ENCODE measurements around the gene UNC93A. TPM values are rescaled to one million over a fixed set of nuclear protein-coding genes. Genes with fewer than 3 reads are reported as not detected.
"Not testable (repeated sequence)": the region's sequence is repeated elsewhere in the genome, so short reads cannot be mapped to it uniquely, and the experiment has no call there.

Gene UNC93A
- total and polyA plus RNA-seq, 7 donors = 0.45 TPM; not detected in 6

GRCh38 chr6:167317172-167317571, 26.1 kb downstream of the UNC93A start:
- H3K4me3 ChIP-seq = no peak overlapping the region
- TF ChIP-seq, protein P1, sequence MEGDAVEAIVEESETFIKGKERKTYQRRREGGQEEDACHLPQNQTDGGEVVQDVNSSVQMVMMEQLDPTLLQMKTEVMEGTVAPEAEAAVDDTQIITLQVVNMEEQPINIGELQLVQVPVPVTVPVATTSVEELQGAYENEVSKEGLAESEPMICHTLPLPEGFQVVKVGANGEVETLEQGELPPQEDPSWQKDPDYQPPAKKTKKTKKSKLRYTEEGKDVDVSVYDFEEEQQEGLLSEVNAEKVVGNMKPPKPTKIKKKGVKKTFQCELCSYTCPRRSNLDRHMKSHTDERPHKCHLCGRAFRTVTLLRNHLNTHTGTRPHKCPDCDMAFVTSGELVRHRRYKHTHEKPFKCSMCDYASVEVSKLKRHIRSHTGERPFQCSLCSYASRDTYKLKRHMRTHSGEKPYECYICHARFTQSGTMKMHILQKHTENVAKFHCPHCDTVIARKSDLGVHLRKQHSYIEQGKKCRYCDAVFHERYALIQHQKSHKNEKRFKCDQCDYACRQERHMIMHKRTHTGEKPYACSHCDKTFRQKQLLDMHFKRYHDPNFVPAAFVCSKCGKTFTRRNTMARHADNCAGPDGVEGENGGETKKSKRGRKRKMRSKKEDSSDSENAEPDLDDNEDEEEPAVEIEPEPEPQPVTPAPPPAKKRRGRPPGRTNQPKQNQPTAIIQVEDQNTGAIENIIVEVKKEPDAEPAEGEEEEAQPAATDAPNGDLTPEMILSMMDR (IDR thresholded peaks at IDR 0.05) = no peak
- no peak for TF ChIP-seq POLR2AphosphoS5 (IDR thresholded peaks at IDR 0.05)
- no peak for TF ChIP-seq POLR2A (IDR thresholded peaks at IDR 0.05)
- TF ChIP-seq EP300 (IDR thresholded peaks at IDR 0.05) = no peak
- intact Hi-C loops (cut with DNase I) = no loop called here
- no peaks in the 10 kb centered on the region for H3K36me3 ChIP-seq
- H3K27ac ChIP-seq = no peak overlapping the region
- H3K27me3 ChIP-seq = no peaks in the 10 kb centered on the region
- WGBS, 2 donors = 84 to 90% methylated on average over 9 of the region's 9 CpGs
- H3K4me1 ChIP-seq = peaks cover 0 to 3% (median 0%) of the 10 kb centered on the region in 4 donors
- DNase-seq = no peak
- no peaks in the 10 kb centered on the region for H3K9me3 ChIP-seq

- H3K4me1 ChIP-seq; H3K27ac ChIP-seq; DNase-seq; H3K36me3 ChIP-seq; H3K4me3 ChIP-seq; H3K27me3 ChIP-seq; intact Hi-C loops (cut with DNase I); H3K9me3 ChIP-seq: not testable (repeated sequence)
- WGBS, 2 donors = 90 to 95% methylated on average over 10 of the region's 10 CpGs
Observed at GRCh38 chr6:167318354-167318753, 27.2 kb downstream of the UNC93A start.

GRCh38 chr6:167318856-167319255, 27.7 kb downstream of the UNC93A start:
- H3K27ac ChIP-seq = peak overlapping the region in 2 of 4 donors; percentile 31 to 49
- H3K9me3 ChIP-seq; H3K36me3 ChIP-seq; H3K4me3 ChIP-seq; H3K4me1 ChIP-seq; DNase-seq; H3K27me3 ChIP-seq; intact Hi-C loops (cut with DNase I): not testable (repeated sequence)
- 75 to 88% methylated on average over 10 of the region's 10 CpGs for WGBS, 2 donors

DNA sequence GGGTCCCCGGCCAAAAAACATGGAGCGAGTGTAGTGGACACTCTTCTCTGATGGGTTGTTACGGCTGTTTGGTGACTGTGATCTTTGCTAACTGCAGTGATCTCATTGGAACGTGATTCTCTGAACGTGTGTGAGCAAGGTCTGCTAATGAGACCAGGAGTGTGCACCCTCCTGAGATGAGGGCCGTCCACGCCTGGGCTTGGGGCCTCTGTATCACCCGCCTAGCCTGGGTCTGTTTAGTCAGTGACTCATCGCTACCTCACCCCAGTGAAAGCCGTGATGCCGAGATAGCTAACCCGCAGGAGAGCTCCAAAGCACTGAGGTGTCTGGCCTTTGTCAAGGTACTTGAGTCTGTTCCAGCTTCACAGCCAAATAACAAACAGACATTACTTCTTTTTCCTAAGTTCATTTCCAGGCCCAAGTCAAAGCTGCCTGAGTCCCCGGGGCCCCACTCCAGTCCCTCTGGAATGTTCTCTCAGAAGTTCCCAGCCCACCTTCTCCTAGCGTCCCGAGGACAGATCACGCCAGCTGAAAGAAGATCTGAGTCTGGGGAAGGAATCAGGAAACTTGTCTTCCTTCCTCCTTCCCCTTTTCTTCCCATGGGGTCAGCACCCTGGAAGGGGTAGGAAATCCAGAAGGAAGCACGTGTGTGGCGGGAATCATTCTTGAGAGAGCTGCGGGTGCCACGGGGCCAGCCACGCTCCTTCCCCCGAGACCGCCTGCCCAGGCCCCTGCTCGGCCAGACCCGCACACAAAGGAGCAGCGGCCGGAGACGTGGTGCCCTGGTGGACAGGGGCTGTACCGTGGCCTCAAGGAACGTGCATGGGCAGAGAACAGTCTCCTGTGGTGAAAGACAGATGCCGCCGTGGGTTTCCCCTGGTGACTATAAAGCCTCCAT, 29.0 kb downstream of the UNC93A start:
- intact Hi-C loops (cut with DNase I); H3K9me3 ChIP-seq; H3K4me1 ChIP-seq; H3K36me3 ChIP-seq; DNase-seq; H3K4me3 ChIP-seq; H3K27me3 ChIP-seq: not testable (repeated sequence)
- WGBS, 2 donors = 68 to 81% methylated on average over 31 to 32 of the region's 32 CpGs
- peak overlapping the region in 1 of 4 donors; percentile 79 for H3K27ac ChIP-seq

DNA sequence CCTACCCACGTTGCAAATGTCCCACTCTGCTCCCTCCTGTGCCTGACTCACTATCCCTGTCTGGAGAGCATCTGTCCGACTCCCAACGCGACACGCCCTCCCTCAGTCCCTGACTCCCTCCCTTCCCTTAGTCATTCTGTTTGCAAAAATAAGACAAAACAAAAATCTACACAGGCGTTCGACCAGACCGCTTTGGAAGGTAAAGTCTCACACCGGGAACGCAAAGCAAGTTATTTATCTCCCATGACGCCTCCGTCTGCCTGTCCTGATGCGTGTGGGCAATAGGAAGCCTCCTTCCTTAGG, 29.6 kb downstream of the UNC93A start:
- WGBS, 2 donors = 78 to 83% methylated on average over 13 of the region's 13 CpGs
- H3K4me3 ChIP-seq; H3K4me1 ChIP-seq; H3K36me3 ChIP-seq; DNase-seq; intact Hi-C loops (cut with DNase I); H3K27me3 ChIP-seq; H3K9me3 ChIP-seq: not testable (repeated sequence)
- H3K27ac ChIP-seq = peak overlapping the region in 1 of 4 donors; percentile 79

GRCh38 chr6:167321185-167321584, 30.1 kb downstream of the UNC93A start:
- H3K36me3 ChIP-seq; DNase-seq; H3K4me1 ChIP-seq; H3K4me3 ChIP-seq; intact Hi-C loops (cut with DNase I); H3K27me3 ChIP-seq; H3K9me3 ChIP-seq: not testable (repeated sequence)
- H3K27ac ChIP-seq = peak overlapping the region in 1 of 4 donors; percentile 79
- WGBS, 2 donors = 77 to 82% methylated on average over 9 of the region's 9 CpGs

DNA sequence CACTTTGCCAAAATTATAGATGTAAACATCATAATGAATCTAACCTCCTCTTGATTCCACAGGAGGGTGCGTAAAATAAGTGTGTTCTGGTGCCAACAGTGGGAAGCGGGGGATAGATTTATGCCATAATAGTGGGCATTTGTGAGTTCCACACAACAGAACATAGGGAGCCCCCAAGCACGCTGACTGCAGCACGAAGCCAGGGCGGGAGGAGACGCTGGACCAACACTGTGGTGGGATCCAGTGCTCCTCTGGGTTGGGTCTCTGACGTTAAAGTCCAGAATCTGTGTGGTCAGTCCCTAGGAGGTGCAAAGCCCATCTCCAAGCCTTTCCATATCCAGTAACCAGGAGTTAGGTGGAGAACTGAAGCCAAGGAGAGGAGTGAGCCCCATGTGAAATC, 32.0 kb downstream of the UNC93A start:
- no peaks in the 10 kb centered on the region for H3K9me3 ChIP-seq
- 86 to 87% methylated on average over 7 of the region's 7 CpGs for WGBS, 2 donors
- intact Hi-C loops (cut with DNase I) = no loop called here
- H3K27me3 ChIP-seq = no peaks in the 10 kb centered on the region
- H3K4me3 ChIP-seq = no peak overlapping the region
- no peaks in the 10 kb centered on the region for H3K36me3 ChIP-seq
- TF ChIP-seq EP300 (IDR thresholded peaks at IDR 0.05) = no peak
- no peak for TF ChIP-seq POLR2A (IDR thresholded peaks at IDR 0.05)
- TF ChIP-seq, protein P1 (IDR thresholded peaks at IDR 0.05) = no peak
- TF ChIP-seq POLR2AphosphoS5 (IDR thresholded peaks at IDR 0.05) = no peak
- H3K4me1 ChIP-seq = peaks cover 0 to 3% (median 0%) of the 10 kb centered on the region in 4 donors
- no peak overlapping the region for H3K27ac ChIP-seq
- DNase-seq = no peak
